Activated naive CD4-positive, alpha-beta T cell treated with Interleukin-2 at 50 U/mL for 16 hours (primary cell): ENCODE results near the gene NCOA7.
"Not testable (repeated sequence)": the region's sequence is repeated elsewhere in the genome, so short reads cannot be mapped to it uniquely, and the experiment has no call there.

Experiments used
- DNase-seq: peaks from one replicate; pipeline ENCODE4 v3.0.0-alpha.2; 2020

NCOA7 gene

GRCh38 chr6:125882243-125882642, 91.5 kb downstream of the NCOA7 start:
- no peak for DNase-seq

DNA sequence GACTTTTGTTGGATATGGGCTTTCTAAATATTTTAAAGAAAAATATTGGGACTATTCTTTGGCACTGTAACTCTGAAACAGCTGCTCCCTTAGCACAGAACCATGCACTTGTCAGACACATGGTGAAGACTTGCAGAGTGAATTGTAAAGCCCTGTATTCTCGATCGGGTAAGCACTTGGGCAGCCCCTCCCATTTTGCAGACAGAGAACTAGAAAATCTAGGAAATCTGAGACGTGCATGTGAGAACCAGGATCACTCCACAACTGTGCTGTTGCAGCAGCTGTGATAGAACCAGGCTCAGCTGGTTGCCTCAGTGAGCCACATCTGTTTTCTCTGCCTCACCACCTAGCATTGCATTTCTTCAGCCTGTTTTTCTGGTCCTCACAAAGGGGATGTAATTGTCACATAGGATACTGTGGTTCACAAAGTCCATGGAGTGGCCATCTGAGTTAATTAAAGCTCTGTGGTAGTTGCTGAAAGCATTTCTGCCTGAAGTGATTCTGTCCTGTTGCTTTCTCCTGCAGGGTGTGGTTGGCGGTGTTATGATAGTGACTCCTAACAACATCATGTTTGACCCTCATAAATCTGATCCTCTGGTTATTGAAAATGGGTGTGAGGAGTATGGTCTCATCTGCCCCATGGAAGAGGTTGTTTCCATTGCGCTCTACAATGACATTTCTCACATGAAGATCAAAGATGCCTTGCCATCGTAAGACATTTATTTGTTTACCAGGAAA, 94.0 kb downstream of the NCOA7 start:
- DNase-seq = no peak

DNA sequence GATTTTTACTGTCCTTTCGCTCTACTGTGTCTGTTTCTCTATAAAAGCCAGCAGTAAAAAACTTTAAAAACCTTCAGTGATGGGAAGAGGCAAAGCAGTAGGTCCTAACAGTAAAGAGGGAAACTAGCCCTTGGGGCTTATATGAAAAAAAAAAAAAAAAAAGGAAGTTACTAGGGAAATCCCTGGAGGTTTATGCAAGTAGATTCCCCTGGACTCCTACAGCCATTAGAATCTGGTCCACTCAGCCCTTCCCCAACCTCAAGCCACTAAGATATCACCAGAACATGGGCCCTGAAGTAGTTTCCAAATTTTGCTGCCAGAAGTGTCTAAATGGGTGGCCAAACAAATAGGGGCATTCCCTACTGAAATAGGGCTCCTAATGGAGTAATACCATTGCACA, 95.3 kb downstream of the NCOA7 start:
- DNase-seq = no peak

DNA sequence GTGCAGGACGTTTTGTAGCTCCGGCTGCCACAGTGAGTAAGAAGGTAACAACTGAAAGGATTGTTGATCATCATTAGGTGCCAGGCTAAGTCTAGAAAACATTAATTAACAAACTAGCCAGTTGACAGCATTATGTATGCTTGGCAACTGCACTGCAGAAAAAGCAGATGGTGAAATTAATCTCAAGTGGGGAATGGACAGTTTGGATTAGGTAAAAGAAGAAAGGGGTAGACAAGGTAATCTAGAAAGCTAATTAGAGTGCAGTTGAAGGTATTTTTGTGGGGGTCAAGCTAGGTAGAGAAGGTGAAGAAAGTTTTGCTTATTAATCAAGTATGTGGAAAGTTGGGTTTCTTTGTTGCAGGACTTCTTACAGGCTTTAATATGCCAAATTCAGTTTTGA, 96.2 kb downstream of the NCOA7 start:
- DNase-seq = no peak

DNA sequence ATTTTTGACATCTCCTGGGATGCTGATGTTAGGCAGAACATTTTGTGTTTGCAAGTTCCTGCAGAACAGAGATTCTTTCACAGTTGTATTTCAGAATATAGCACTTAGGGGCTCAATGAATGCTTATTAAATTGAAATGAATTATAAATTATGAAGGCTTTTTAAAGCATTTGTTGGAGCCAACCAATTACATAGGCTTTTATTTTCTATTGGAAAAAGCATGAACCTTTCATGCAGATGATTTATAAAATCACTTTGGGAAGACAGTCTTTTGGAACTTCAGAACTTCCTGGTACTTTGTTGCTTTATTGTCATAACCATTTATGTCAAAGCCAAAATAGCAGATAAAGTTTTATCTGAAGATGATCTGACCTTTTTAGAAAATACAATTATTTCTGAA, 96.6 kb downstream of the NCOA7 start:
- no peak for DNase-seq

DNA sequence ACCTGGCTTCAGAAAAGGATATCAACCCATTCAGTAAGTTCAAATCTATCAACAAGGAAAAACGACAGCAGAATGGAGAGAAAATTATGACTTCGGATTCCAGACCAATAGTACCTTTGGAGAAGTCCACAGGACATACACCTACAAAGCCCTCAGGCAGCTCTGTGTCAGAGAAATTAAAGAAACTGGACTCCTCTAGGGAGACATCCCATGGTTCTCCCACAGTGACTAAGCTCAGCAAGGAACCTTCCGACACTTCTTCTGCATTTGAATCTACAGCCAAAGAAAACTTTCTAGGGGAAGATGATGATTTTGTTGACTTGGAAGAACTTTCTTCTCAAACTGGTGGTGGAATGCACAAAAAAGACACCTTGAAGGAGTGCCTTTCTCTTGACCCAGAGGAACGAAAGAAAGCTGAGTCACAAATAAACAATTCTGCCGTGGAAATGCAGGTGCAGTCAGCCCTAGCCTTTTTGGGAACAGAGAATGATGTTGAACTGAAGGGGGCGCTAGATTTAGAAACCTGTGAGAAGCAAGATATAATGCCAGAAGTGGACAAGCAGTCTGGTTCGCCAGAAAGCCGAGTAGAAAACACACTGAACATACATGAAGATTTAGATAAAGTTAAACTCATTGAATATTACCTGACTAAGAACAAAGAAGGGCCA, 98.4 kb downstream of the NCOA7 start:
- DNase-seq = no peak

DNA sequence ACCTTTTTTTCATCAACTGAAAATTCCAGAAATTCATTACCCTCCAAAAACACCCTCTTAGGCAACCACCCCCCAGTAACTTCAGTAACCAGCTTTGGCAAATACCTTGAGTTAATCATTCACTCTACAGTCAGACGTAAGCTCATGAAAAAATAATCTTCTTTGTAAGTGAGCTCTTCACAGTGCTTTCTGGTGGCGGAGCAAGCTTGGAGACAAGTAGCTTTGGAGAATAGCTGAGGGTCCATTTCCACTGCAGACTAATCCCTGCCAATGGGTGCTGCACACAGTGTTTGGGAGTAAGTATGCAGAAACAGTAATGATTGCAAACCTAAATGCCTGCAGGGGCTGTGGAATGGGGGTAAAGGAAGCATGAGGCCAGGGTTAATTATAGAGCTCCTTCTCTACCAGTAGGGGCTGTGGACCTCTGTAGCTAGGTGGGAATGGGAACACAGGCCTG, 109.0 kb downstream of the NCOA7 start:
- no peak for DNase-seq

- peak; percentile 76 for DNase-seq
Measured at GRCh38 chr6:125904871-125905270, 114.1 kb downstream of the NCOA7 start.

DNA sequence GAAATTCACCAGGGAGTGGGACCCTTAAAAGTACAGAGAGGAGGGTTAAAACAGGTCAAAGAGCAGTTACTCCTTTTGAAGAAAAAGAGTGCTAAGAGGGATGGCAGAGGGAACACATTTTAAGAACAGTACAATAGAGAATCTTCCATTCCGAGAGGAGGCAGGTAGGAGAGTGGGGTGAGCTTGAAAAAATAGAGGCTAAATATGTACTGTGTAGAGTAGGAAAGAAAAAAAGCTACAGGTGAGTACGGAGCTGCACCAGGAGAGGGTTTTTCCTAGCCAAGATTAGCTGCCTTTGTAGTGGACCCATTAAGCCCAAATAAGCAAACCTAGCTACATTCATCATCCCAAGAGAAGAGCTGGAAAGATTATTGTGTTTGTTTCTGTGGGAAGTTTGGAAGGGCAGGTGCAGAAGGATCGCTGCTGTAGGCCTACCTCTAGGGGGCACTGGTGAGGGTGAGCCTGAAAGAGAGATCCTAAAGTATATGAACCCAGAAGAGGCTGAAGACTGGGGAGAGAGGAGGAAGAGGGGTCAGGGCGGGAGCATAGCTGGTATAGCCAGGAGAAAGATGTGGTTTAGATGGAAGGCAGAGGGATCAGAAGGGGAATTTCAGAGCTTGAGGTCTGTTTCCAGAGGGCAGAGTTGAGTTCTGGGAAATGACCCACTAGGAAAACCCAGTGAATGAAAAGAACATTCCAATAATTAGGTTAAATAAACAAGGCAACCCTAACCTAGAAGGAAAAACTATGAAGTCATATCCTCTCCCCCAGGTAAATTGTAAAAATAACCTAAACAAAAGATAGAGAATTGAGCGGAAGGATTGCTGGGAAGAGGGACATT, 115.6 kb downstream of the NCOA7 start:
- peak; percentile 40 for DNase-seq

- peak; percentile 14 for DNase-seq
Measured at GRCh38 chr6:125910527-125910926, 119.8 kb downstream of the NCOA7 start.

GRCh38 chr6:125911051-125911451, 120.3 kb downstream of the NCOA7 start:
- DNase-seq = not testable (repeated sequence)

DNA sequence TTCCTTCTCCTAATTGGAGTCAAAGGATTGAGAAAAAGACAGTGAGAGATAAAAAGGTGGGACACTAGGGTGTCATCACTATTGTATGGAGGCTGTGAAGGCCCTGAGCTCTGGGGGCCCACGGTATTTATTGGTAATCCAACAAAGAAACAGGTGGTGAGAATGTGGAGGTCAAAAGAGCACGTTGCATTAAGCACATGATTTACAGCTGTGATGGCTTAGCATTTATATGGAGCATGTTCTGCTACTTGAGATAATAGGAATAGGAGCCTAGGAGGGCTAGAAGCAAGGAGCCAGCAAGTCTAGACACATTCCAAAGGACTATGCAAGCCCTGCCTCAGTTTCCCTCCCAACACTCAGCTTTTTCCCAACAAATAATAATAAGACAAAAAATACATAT, 121.7 kb downstream of the NCOA7 start:
- not testable (repeated sequence) for DNase-seq

DNA sequence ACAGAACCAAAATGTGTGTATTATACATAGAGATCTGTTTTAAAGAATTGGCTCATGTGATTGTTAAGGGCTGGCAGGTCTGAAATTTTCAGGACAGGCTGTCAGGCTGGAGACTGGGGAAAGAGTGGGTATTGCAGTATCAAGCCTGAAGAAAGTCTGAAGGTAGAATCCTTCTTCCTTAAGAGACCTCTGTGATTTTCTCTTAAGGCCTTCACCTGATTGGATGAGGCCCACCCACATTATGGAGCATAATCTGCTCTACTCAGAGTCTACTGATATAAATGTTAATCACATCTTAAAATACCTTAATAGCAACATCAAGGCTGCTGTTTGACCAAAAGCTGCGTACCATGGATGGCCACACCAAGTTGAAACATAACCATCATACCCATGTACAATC, 122.4 kb downstream of the NCOA7 start:
- no peak for DNase-seq

- DNase-seq = no peak
Measured at GRCh38 chr6:125913864-125914351, 123.1 kb downstream of the NCOA7 start.

- no peak for DNase-seq
Measured at GRCh38 chr6:125918230-125918629, 127.5 kb downstream of the NCOA7 start.

- peak; percentile 51 for DNase-seq
Measured at GRCh38 chr6:125918681-125919566, 128.2 kb downstream of the NCOA7 start.

DNA sequence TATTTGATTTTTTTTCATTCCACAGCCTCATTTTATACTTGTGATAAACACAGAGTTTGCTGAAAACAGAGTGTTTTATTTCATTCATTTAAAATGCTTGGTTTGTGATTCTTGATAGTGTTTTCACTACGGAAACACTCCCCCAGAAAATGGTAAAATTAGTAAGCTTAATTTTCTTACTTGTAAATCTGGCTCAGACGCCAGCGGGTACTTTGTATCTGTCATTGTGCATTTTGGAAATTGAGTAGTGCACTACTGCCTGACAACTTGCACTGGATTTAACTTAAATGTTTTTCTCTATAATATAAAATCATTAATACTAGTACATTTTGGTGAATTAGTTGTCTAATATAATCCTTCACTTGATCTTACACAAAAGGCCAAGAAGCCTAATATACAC, 128.9 kb downstream of the NCOA7 start:
- DNase-seq = no peak

- no peak for DNase-seq
Measured at GRCh38 chr6:125922322-125922860, 131.6 kb downstream of the NCOA7 start.

DNA sequence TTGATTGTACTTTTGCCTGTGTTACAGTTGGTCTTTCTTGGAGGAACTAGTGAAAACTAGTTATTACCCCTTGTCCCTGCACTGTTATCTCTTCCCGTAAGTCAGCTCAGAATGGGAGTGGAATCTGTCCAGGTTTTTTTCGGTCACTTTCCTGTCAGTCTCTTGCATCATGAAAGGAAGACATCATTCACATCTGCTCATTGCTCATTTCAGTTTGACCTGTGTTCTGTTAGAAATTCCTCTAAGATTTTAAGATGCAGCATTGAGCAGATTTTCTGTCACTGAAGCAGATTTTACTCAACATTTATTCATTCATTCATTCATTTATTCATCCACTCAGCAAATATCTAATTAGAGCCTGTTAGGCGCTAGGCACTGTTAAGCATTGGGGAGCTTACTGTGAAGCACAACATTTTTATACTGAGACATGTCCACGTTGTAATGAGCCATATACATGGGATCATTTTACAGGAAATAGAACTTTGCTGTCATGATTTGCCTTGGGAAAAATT, 132.7 kb downstream of the NCOA7 start:
- DNase-seq = no peak

DNA sequence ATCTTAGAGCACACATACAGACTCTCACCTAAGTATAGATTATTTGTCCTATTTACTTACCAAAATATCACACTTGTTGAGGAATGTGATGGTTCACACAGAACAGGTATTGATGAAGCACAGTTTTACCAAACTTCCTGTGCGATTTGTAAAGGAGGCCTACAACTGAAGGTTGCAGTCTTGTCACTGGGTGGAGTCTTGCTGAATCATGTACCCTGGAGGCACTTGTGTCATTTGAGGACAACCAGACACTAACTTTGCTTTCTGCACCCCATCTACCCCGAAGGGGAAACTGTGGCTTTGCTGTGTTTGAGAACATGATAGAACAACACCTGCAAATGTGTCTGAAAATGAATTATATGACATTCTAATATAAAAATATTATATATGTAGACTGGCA, 133.4 kb downstream of the NCOA7 start:
- DNase-seq = no peak

DNA sequence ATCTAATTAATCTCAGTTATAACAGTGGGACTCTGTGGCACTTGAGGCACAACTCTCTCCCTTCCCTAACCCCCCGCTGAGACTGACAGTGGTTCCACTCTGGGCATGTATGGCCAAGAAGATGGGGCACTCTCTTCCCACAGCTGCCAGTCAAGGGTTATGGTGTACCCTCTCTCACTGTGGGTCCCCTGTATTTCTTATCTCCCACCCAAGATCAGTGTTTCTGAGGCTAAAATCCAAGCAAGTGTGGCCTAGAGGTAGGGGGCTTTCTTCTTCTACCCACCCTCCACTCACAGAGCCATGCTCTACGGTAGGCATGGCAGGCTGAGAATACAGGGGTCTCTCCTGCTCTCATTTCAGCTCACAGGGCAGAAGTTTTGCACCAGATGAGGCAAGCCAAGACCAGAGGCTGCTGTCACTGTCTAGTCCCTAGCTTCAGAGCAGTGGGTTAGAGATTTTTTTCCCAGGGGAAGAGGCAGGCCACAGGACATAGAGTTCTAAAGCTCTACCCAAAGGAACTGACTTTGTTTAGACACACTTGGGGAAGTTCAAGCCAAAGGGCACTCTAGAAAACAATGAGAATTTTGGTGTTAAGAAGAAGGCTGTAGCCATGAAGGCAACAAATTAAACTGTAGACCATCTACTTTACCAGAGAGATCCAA, 134.1 kb downstream of the NCOA7 start:
- no peak for DNase-seq
